GM19372 (cell line): Measurements from ENCODE around the gene SH3RF2.

Experiments
- ATAC-seq: cut with Tn5 transposase; IDR thresholded peaks from one replicate; pipeline ENCODE4 v1.9.1; 2021; ENCODE audit warnings: mild to moderate bottlenecking, low read depth, moderate library complexity; ENCODE audit not compliant: unreplicated experiment

The SH3RF2 gene

DNA sequence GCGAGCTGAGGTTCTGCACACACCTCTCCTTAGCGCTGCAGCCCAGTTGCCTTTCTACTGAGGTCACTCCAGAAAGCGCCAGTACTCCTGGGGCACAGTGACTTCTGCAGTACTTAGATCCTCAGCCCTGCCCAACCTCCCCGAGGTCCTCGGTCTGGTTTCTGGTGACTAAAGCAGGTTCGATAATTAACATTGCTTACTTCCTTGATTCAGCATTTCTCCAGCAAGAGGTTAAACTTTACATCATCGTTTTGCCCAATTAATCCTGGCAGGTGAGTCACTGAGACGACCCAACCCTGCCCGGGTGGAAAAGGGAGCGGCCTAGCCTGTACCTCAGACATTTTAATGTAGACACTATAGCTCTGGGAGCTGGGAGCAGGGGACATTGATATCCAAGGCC, 91.4 kb downstream of the SH3RF2 start:
- no peak for ATAC-seq

GRCh38 chr5:146032911-146033310, 96.5 kb downstream of the SH3RF2 start:
- no peak for ATAC-seq

DNA sequence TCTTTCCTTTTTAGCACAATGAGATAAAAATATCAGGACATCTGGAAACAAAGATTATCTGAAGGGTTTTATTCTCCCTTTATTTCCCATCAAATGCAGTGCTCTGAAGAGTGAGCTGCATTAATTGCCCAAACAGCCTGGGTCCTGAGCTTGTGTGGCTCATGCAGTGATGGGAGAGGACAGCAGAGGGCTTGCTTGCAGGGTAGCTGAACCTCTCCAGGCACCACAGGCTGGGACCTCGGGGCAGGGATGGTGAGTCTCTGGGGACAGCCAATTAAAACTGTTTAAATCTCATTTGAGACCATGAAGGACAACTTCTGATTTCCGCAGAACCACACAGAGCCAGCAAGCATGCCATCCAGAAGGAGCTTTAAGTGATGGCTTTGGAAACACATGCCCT, 97.7 kb downstream of the SH3RF2 start:
- no peak for ATAC-seq

- no peak for ATAC-seq
Measured at GRCh38 chr5:146034605-146035004, 98.2 kb downstream of the SH3RF2 start.

GRCh38 chr5:146039420-146039819, 103.0 kb downstream of the SH3RF2 start:
- ATAC-seq: no peak

- no peak for ATAC-seq
Measured at GRCh38 chr5:146040527-146040926, 104.1 kb downstream of the SH3RF2 start.

- ATAC-seq: peak; percentile 94
Measured at GRCh38 chr5:146041180-146041789, 104.9 kb downstream of the SH3RF2 start.

DNA sequence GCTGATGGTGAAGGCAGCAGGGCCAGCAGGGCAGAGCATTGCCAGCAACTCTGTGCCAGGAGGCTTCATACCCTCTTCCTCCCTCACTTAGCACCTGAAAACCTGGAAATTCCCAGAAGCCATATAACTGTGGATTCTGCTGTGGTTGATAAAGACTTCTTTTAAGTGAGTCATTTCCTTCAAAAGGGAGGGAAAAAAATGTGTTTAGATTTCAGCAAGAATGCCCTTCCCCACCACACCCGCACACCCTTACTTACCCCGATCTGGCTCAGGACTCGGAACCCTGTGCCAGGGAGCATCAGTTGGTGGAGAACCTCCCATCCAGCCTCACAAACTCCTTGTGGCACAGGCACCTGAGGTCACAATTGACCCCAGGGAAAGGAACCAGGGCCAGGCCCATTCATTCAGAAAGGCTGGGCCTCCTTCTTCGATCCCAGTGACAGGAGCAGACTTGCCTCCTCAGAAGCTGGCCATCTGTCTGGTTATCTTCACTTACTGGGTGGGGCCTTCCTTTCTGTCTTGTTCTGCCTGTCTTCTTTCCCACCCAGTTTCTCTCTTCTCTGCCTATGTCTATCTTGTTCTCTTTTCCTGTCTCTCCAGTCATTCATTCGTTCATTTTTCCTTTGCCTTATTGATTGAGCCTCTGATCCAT, 106.4 kb downstream of the SH3RF2 start:
- ATAC-seq: no peak

DNA sequence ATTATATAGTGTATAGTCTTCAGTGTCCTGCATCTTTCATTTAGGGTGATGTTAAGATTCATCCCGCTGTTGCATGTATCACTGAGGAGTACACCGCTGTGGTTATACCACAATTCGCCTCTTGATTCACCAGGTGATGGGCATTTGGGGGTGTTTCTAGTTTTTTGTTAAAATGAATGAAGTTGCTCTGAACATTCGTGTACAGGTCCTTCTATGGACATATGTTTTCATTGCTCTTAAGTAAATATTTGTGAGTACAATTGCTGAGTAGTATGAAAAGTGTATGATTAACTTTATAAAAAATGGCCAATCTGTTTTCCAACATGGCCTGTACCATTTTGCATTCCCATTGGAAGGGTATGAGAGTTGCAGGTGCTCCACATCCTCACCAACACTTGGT, 107.3 kb downstream of the SH3RF2 start:
- ATAC-seq: no peak

- no peak for ATAC-seq
Measured at GRCh38 chr5:146047396-146047795, 111.0 kb downstream of the SH3RF2 start.

DNA sequence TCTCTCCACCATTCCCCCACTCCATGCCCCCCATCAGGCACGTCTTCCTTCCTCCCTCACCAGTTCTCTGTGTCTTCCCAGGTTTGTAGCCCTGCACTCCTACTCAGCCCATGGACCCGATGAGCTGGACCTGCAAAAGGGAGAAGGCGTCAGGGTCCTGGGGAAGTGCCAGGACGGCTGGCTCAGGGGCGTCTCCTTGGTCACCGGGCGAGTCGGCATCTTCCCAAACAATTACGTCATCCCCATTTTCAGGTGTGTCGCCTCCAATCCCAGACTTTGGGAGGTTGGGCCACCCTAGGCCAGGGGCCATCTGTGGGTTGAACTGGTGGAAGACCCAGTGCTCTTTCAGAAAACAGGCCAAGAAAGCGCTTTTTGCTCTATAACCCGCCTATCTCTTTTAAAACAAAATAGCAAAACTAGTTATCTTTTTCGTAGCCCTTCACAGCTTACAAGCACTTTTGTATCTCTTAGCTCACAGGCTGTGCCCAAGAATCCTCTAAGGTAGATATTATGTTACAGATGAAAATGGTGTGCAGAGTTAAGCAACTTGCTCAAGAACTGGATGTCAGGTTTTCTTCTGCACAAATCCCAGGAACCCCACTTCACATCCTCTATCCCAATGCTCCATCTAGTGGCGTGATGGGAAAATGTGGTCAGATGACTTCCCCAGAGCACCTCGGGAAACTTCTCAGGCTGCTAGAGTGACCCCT, 112.8 kb downstream of the SH3RF2 start:
- ATAC-seq: no peak

DNA sequence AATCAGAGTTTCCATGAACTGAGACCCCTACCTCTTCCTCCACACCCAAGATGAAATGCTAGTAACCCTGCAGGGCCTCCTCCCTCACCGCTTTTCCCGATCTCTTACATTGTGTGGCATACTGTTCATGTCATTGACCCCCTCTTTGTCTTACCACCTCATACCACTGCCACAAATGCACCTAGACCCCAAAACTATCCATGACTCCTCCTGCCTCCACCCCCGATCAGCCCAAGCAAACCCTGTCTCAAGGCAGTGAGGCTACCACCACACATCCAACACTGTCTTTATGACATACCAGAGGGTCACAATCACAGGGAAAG, 113.3 kb downstream of the SH3RF2 start:
- ATAC-seq: no peak

DNA sequence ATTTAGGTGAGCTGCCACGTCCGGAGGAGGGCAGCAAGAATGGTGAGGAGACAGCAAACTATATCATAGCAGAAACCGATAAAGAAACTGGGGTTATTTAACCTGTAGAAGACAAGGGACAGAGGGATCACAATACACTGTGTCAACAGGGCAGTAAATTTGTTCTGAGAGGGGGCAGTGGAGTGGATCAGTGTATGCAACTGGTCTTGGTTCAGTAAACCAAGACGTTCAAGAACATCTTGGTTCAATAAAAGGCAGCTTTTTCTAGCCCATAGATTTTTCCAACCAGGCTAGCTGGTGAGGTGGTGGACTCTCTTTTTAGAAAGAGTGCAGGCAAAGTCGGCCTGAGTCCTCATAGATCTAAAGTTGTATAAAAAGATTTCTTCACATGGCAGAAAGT, 113.7 kb downstream of the SH3RF2 start:
- no peak for ATAC-seq

GRCh38 chr5:146051678-146052077, 115.3 kb downstream of the SH3RF2 start:
- ATAC-seq: no peak

DNA sequence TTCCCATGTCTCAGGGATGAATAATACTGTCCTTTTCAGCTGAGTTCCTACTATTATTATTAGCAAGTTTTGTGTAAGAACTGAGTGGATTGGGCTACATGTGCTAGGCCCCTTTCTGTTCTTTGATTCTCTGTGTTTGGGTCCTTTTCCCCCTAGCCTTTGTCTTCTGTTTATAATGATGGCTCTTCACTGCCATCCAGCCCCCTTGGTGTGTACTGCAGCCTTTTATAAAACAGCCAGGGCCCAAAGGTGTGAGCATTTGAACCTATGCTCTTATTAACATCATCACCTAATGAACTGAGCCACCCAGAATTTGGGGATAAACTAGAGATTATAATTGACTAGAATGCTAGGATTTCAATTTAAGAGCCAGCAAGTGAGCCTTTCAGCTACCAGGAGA, 116.4 kb downstream of the SH3RF2 start:
- peak; percentile 51 for ATAC-seq

DNA sequence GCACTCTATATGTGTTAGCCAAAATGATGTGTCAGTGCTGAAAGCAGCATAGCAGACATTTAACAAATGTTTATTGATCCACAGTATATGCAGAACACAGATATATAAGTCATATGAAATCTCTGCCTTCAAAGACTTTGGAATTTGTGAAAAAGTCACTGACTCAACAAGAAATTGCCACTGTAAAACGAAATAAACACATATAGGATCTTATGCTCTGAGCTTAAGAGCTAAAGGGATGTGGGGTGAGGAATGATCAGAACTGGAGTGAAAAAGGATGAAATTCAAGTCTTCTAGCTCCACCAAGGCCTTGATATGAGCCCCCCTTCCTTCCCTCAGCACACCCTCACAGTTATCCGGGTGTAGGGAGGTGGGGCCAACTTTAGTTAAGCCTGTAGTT, 119.1 kb downstream of the SH3RF2 start:
- ATAC-seq: no peak

DNA sequence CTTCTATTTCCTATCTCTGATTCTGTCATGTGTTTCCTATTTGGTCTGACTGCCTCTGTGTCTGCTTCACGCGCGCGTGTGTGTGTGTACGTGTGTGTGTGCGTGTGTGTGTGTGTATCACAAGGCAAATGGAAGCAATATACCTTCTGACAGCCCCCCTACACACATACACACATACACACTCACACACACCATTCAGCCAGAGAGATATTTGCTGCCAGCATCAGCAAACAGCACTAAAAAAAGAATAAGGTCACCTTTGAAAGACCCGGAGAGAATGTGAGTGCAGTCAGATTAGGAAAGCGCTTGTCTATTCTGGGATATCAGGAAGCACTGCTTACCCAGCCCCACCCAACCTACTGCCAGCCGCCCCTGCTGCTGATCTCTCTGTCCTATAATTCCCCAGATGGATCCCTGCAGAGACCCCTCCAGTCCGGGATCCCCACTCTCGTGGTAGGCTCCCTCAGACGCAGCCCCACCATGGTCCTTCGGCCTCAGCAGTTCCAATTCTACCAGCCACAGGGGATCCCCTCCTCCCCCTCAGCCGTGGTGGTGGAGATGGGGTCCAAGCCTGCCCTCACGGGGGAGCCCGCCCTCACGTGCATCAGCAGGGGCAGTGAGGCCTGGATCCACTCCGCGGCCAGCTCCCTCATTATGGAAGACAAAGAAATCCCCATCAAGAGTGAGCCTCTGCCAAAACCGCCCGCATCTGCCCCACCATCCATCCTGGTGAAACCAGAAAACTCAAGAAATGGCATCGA, 123.3 kb downstream of the SH3RF2 start:
- no peak for ATAC-seq

GRCh38 chr5:146060221-146060585, 123.8 kb downstream of the SH3RF2 start:
- no peak for ATAC-seq

GRCh38 chr5:146066968-146067367, 130.6 kb downstream of the SH3RF2 start:
- no peak for ATAC-seq

- ATAC-seq: no peak
Measured at GRCh38 chr5:146068206-146068605, 131.8 kb downstream of the SH3RF2 start.

DNA sequence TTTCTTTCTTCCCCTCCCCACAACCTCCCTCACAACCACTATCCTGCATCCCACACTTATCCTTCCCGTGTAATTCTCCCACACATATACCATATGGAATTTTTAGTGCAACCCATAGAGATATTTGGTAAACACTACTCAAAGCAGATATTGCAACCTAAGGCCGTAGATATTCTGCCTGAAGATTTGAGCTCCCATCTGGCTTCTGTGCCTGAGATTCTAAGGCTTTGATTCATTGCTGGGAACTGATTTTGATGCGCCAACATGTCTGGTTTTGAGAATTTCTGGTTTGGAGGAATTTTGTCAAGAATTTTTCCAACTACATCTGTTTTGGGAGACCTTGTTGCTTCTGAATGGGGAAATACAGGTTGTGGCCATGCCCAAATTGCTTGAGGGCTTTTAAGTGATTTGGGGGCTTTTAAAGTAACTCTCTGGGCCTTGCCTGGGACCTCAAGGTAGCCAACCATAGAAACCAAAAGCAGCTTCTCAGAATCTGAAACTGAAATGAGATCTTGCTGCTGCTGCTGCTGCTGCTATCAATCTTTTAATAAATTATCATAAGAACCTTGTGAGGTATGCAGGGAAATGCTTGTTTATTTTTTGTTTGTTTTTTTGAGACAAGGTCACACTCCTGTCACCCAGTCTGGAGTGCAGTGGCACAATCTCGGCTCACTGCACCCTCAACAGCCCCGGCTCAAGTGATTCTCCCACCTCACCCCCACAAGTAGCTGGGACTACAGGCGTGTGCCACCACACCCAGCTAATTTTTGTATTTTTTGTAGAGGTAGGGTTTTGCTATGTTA, 132.8 kb downstream of the SH3RF2 start:
- ATAC-seq: peak; percentile 66
